Rectal smooth muscle tissue (tissue), 1 donor: ENCODE data around the gene ZNF280C.
A peak's percentile ranks its signal among the peaks of the same experiment; 100 is the strongest.

Experiments used
- H3K27ac ChIP-seq: one replicate; pipeline ENCODE4 v1.7.0; 2013; ENCODE audit warnings: low read depth, low read length, inconsistent platforms
- H3K27me3 ChIP-seq: one replicate; pipeline ENCODE4 v1.7.0; 2013; ENCODE audit warnings: low read length; ENCODE audit not compliant: control insufficient read depth, insufficient read depth
- H3K36me3 ChIP-seq: one replicate; pipeline ENCODE4 v1.7.0; 2013; ENCODE audit warnings: low read length; ENCODE audit not compliant: control insufficient read depth, insufficient read depth
- H3K4me1 ChIP-seq: one replicate; pipeline ENCODE4 v1.7.0; 2013; ENCODE audit warnings: low read length; ENCODE audit not compliant: control insufficient read depth, insufficient read depth
- H3K4me3 ChIP-seq: one replicate; pipeline ENCODE4 v1.7.0; 2013; ENCODE audit warnings: low read length
- H3K9ac ChIP-seq: one replicate; pipeline ENCODE4 v1.7.0; 2013; ENCODE audit warnings: low read length

Gene ZNF280C

GRCh38 chrX:130268449-130269170 is at the start of gene ZNF280C:
Gene ZNF280C, minus strand, starts transcription at chrX:130268899. Its CDS starts 8,450 bp downstream, at chrX:130260449.
- H3K9ac ChIP-seq = peak within 1 kb of the TSS; percentile 45
- peak within 1 kb of the TSS; percentile 63 for H3K4me3 ChIP-seq
- peak within 1 kb of the TSS; percentile 74 for H3K27ac ChIP-seq
- H3K4me1 ChIP-seq = no peaks in the 10 kb centered on the region
- H3K36me3 ChIP-seq = no peaks in the 10 kb centered on the region
- no peaks in the 10 kb centered on the region for H3K27me3 ChIP-seq

- no peaks in the 10 kb centered on the region for H3K27me3 ChIP-seq
- H3K4me3 ChIP-seq = no peak overlapping the region
- no peaks in the 10 kb centered on the region for H3K36me3 ChIP-seq
- H3K4me1 ChIP-seq = no peaks in the 10 kb centered on the region
- no peak overlapping the region for H3K27ac ChIP-seq
- no peak overlapping the region for H3K9ac ChIP-seq
Observed at GRCh38 chrX:130304587-130305368, 36.1 kb upstream of the ZNF280C start.

- H3K36me3 ChIP-seq = no peaks in the 10 kb centered on the region
- H3K9ac ChIP-seq = no peak overlapping the region
- H3K27me3 ChIP-seq = no peaks in the 10 kb centered on the region
- no peak overlapping the region for H3K4me3 ChIP-seq
- no peak overlapping the region for H3K27ac ChIP-seq
- H3K4me1 ChIP-seq = no peaks in the 10 kb centered on the region
Observed at GRCh38 chrX:130301977-130302376, 33.3 kb upstream of the ZNF280C start.

GRCh38 chrX:130301405-130301804 is 32.7 kb upstream of the ZNF280C start:
- Histone ChIP-seq H3K27me3 (no peaks in the 10 kb centered on the region), H3K36me3 (no peaks in the 10 kb centered on the region), H3K9ac (no peak overlapping the region), H3K27ac (no peak overlapping the region), H3K4me1 (no peaks in the 10 kb centered on the region), H3K4me3 (no peak overlapping the region)

- no peak overlapping the region for H3K27ac ChIP-seq
- no peaks in the 10 kb centered on the region for H3K36me3 ChIP-seq
- no peaks in the 10 kb centered on the region for H3K27me3 ChIP-seq
- no peak overlapping the region for H3K9ac ChIP-seq
- H3K4me1 ChIP-seq = no peaks in the 10 kb centered on the region
- H3K4me3 ChIP-seq = peak overlapping the region; percentile 32
Observed at GRCh38 chrX:130300010-130300282, 31.2 kb upstream of the ZNF280C start.

GRCh38 chrX:130299279-130300009 is 30.7 kb upstream of the ZNF280C start:
- H3K4me1 ChIP-seq = no peaks in the 10 kb centered on the region
- H3K36me3 ChIP-seq = no peaks in the 10 kb centered on the region
- no peak overlapping the region for H3K9ac ChIP-seq
- no peak overlapping the region for H3K27ac ChIP-seq
- H3K4me3 ChIP-seq = peak overlapping the region; percentile 32
- no peaks in the 10 kb centered on the region for H3K27me3 ChIP-seq

- Histone ChIP-seq H3K9ac (no peak overlapping the region), H3K27me3 (peaks cover 3% of the 10 kb centered on the region), H3K36me3 (no peaks in the 10 kb centered on the region), H3K4me3 (no peak overlapping the region), H3K4me1 (no peaks in the 10 kb centered on the region), H3K27ac (no peak overlapping the region)
Observed at GRCh38 chrX:130296743-130297142, 28.0 kb upstream of the ZNF280C start.

- H3K9ac ChIP-seq = no peak overlapping the region
- H3K36me3 ChIP-seq = no peaks in the 10 kb centered on the region
- peaks cover 3% of the 10 kb centered on the region for H3K27me3 ChIP-seq
- H3K4me1 ChIP-seq = no peaks in the 10 kb centered on the region
- H3K27ac ChIP-seq = no peak overlapping the region
- H3K4me3 ChIP-seq = no peak overlapping the region
Observed at GRCh38 chrX:130296297-130296678, 27.6 kb upstream of the ZNF280C start.

GRCh38 chrX:130295519-130296296 is 27.0 kb upstream of the ZNF280C start:
- Histone ChIP-seq H3K4me1 (no peaks in the 10 kb centered on the region), H3K27me3 (peaks cover 3% of the 10 kb centered on the region), H3K4me3 (no peak overlapping the region), H3K27ac (no peak overlapping the region), H3K36me3 (no peaks in the 10 kb centered on the region), H3K9ac (no peak overlapping the region)

GRCh38 chrX:130287071-130287770 is 18.5 kb upstream of the ZNF280C start:
- Histone ChIP-seq H3K4me1 (no peaks in the 10 kb centered on the region), H3K27ac (no peak overlapping the region), H3K4me3 (no peak overlapping the region), H3K27me3 (no peaks in the 10 kb centered on the region), H3K9ac (no peak overlapping the region), H3K36me3 (no peaks in the 10 kb centered on the region)

- no peak overlapping the region for H3K9ac ChIP-seq
- H3K36me3 ChIP-seq = no peaks in the 10 kb centered on the region
- no peaks in the 10 kb centered on the region for H3K27me3 ChIP-seq
- no peak overlapping the region for H3K4me3 ChIP-seq
- H3K27ac ChIP-seq = no peak overlapping the region
- H3K4me1 ChIP-seq = no peaks in the 10 kb centered on the region
Observed at GRCh38 chrX:130285710-130286109, 17.0 kb upstream of the ZNF280C start.
